Measurements from ENCODE around the gene MSANTD4. TPM values are rescaled to one million over a fixed set of nuclear protein-coding genes. Genes with fewer than 3 reads are reported as not detected.

Gene MSANTD4
- total RNA-seq (2014; rRNA removed; shearing (Covaris generic)) (22.6 TPM in 2 replicates), polyA plus RNA-seq (2016; fragmentation: Nextera tagmentation; extraction: Ambion mirVana) (9.1 and 9.8 TPM in 2 replicates)

- Histone ChIP-seq H3K4me2 (ENCODE audit: unreplicated experiment) (peak within 1 kb of the TSS; percentile 98), H3K36me3 (ENCODE audit: low read depth) (no peaks in the 10 kb centered on the region), H3K9me2 (ENCODE audit: insufficient read depth) (no peaks in the 10 kb centered on the region), H3K4me1 (ENCODE audit: insufficient read depth) (peaks cover 9% of the 10 kb centered on the region), H3K9me3 (ENCODE audit: low read depth) (no peaks in the 10 kb centered on the region), H4K20me1 (ENCODE audit: insufficient read depth) (no peaks in the 10 kb centered on the region), H3K9ac (peak within 1 kb of the TSS; percentile 88), H3K27ac (peak within 1 kb of the TSS; percentile 54), H3K4me3 (peak within 1 kb of the TSS; percentile 94), H2AFZ (peak within 1 kb of the TSS; percentile 100), H3K79me2 (ENCODE audit: insufficient read depth) (peaks cover 48% of the 10 kb centered on the region), H3F3A (ENCODE audit: insufficient read depth) (no peaks in the 10 kb centered on the region), H3K27me3 (replicated peaks; ENCODE audit: insufficient read depth) (no peaks in the 10 kb centered on the region)
- DNase-seq, result peak; percentile 100
- TF ChIP-seq EZH2 (IDR thresholded peaks at IDR 0.05; ENCODE audit: insufficient read depth, poor library complexity, severe bottlenecking), result no peak
- no peak for TF ChIP-seq EZH2phosphoT487 (IDR thresholded peaks at IDR 0.05; ENCODE audit: insufficient read depth, low read depth)
- 1 to 2% methylated on average over 46 to 48 of the region's 48 CpGs for WGBS, 2 experiments (ENCODE audit: low coverage in 1 of 2, low lambda C conversion rate in 2 of 2, missing lambda C conversion rate in 2 of 2)
- in situ Hi-C loops (cut with MboI), result no loop called here
Observed at GRCh38 chr11:106021967-106022794, at the start of gene MSANTD4. Gene MSANTD4 (minus strand): TSS chr11:106022240. CDS start chr11:106010917, 11,323 bp downstream.

DNA sequence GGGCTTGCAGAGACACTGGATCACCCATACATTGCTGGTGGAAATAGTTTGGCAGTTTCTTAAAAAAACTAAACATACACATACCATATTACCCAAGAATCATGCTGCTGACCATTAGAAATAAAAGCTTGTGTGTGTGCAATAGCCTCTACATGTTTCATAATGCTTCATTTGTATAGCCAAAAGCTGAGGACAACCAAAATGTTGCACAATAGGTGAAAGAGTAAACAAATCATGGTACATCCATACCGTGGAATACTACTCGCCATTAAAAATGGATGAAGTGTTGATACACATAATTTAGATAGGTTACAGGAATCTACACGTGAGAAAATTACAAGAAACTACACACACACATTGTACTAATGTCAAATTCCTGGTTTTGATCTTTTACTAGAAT lies 48.6 kb upstream of the MSANTD4 start:
- 68 to 74% methylated on average over 3 of the region's 3 CpGs for WGBS, 2 experiments (ENCODE audit: low coverage in 1 of 2, low lambda C conversion rate in 2 of 2, missing lambda C conversion rate in 2 of 2)
- in situ Hi-C loops (cut with MboI), result no loop called here
- DNase-seq, result no peak

GRCh38 chr11:106063009-106063408 lies 41.0 kb upstream of the MSANTD4 start:
- Histone ChIP-seq H3K27ac (no peak overlapping the region), H2AFZ (no peak overlapping the region)
- TF ChIP-seq EZH2phosphoT487 (IDR thresholded peaks at IDR 0.05; ENCODE audit: insufficient read depth, low read depth) (no peak), EZH2 (IDR thresholded peaks at IDR 0.05; ENCODE audit: insufficient read depth, poor library complexity, severe bottlenecking) (no peak)

More for the DNA sequence above, 48.6 kb upstream of the MSANTD4 start:
- H3K4me3 ChIP-seq, result no peak overlapping the region
- no peaks in the 10 kb centered on the region for H3K9me3 ChIP-seq (ENCODE audit: low read depth)
- H3K27ac ChIP-seq, result no peak overlapping the region
- H3K9me2 ChIP-seq (ENCODE audit: insufficient read depth), result no peaks in the 10 kb centered on the region
- no peak overlapping the region for H2AFZ ChIP-seq
- H3K79me2 ChIP-seq (ENCODE audit: insufficient read depth), result no peaks in the 10 kb centered on the region
- H3K4me2 ChIP-seq (ENCODE audit: unreplicated experiment), result no peak overlapping the region
- no peaks in the 10 kb centered on the region for H4K20me1 ChIP-seq (ENCODE audit: insufficient read depth)
- no peak overlapping the region for H3K9ac ChIP-seq
- H3K4me1 ChIP-seq (ENCODE audit: insufficient read depth), result no peaks in the 10 kb centered on the region
- H3F3A ChIP-seq (ENCODE audit: insufficient read depth), result no peaks in the 10 kb centered on the region
- TF ChIP-seq EZH2 (IDR thresholded peaks at IDR 0.05; ENCODE audit: insufficient read depth, poor library complexity, severe bottlenecking) (no peak), EZH2phosphoT487 (IDR thresholded peaks at IDR 0.05; ENCODE audit: insufficient read depth, low read depth) (no peak)
- H3K27me3 ChIP-seq (replicated peaks; ENCODE audit: insufficient read depth), result no peaks in the 10 kb centered on the region
- H3K36me3 ChIP-seq (ENCODE audit: low read depth), result no peaks in the 10 kb centered on the region

DNA sequence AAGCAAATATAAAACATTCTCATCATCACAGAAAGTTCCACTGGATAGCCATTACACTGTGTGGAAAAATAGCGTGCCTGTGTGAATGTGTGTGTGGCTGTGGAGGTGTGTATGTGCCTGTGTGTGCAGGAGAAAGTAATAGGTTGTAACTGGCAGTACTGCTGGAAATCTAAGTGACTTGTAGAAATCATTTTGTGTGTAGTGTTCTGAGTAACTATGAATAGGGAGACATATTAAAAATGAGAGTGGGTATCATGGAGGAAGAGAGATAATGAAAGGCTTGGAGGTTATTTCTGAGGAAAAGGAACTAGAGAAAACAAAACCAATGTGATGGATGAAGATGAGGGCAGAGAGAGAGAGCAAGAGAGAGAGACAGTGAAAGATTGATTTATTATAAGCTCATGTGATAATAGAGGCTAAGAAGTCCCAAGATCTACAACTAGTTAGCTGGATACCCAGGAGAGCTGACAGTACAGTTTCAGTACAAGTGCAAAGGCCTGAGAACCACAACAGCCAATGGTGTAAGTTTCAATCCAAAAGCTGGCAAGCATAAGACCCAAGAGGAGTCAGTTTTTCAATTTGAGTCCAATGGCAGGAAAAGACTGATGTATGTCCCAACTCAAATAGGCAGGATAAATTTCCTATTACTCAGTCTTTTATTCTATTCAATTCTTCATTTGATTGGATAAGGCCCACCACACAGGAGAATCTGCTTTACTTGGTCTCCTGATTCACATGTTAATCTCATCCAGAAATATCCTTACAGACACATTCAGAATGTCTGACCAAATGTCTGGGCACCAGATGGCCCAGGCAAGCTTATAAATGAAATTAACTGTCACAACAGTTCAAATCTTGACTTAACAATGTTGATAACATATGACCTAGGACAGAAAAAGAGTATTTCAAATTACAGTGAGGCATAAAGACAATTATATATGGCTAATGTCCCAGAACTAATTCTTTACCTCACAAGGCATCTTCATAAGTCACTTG lies 40.2 kb upstream of the MSANTD4 start:
- Histone ChIP-seq H3K4me2 (ENCODE audit: unreplicated experiment) (no peak overlapping the region), H3F3A (ENCODE audit: insufficient read depth) (no peaks in the 10 kb centered on the region), H4K20me1 (ENCODE audit: insufficient read depth) (no peaks in the 10 kb centered on the region), H3K79me2 (ENCODE audit: insufficient read depth) (no peaks in the 10 kb centered on the region), H3K9me3 (ENCODE audit: low read depth) (no peaks in the 10 kb centered on the region), H3K9ac (no peak overlapping the region), H3K27me3 (replicated peaks; ENCODE audit: insufficient read depth) (no peaks in the 10 kb centered on the region), H3K36me3 (ENCODE audit: low read depth) (no peaks in the 10 kb centered on the region), H3K4me3 (no peak overlapping the region), H3K4me1 (ENCODE audit: insufficient read depth) (no peaks in the 10 kb centered on the region), H3K9me2 (ENCODE audit: insufficient read depth) (no peaks in the 10 kb centered on the region), H2AFZ (no peak overlapping the region), H3K27ac (no peak overlapping the region)
- TF ChIP-seq EZH2phosphoT487 (IDR thresholded peaks at IDR 0.05; ENCODE audit: insufficient read depth, low read depth), result no peak
- in situ Hi-C loops (cut with MboI), result no loop called here
- WGBS, 2 experiments (ENCODE audit: low coverage in 1 of 2, low lambda C conversion rate in 2 of 2, missing lambda C conversion rate in 2 of 2), result 81 to 83% methylated on average over 1 of the region's 1 CpG
- DNase-seq, result no peak

More at GRCh38 chr11:106063009-106063408, 41.0 kb upstream of the MSANTD4 start:
- H3K9me2 ChIP-seq (ENCODE audit: insufficient read depth), result no peaks in the 10 kb centered on the region
- H3K4me1 ChIP-seq (ENCODE audit: insufficient read depth), result no peaks in the 10 kb centered on the region
- H3K79me2 ChIP-seq (ENCODE audit: insufficient read depth), result no peaks in the 10 kb centered on the region
- in situ Hi-C loops (cut with MboI), result no loop called here
- no peaks in the 10 kb centered on the region for H4K20me1 ChIP-seq (ENCODE audit: insufficient read depth)
- no peak overlapping the region for H3K9ac ChIP-seq
- no peaks in the 10 kb centered on the region for H3K9me3 ChIP-seq (ENCODE audit: low read depth)
- H3K4me3 ChIP-seq, result no peak overlapping the region
- no peaks in the 10 kb centered on the region for H3F3A ChIP-seq (ENCODE audit: insufficient read depth)
- H3K4me2 ChIP-seq (ENCODE audit: unreplicated experiment), result no peak overlapping the region
- no peak for DNase-seq
- no peaks in the 10 kb centered on the region for H3K27me3 ChIP-seq (replicated peaks; ENCODE audit: insufficient read depth)
- no peaks in the 10 kb centered on the region for H3K36me3 ChIP-seq (ENCODE audit: low read depth)

All from GM23248 (cell line).